Activated B cell treated with CpG ODN at 0.5 μM for 24 hours (primary cell): ENCODE results near the gene ZBTB2. TPM values are rescaled to one million over a fixed set of nuclear protein-coding genes. Genes with fewer than 3 reads are reported as not detected.

Experiments
- ATAC-seq: fragments of 200-7000 bp; cut with Tn5 transposase; one replicate; pipeline ENCODE4 v1.10.0; 2021; ENCODE audit warnings: low read depth, mild to moderate bottlenecking, moderate library complexity
- CTCF ChIA-PET: fragments of 350-600 bp; sonication (Branson Sonifier 250); formaldehyde crosslinking; loops from one replicate; lab custom pipeline; 2021; ENCODE audit warnings: antibody characterized with exemption; lab: Charles Lee
- POLR2A ChIA-PET: fragments of 350-600 bp; sonication (Branson Sonifier 250); formaldehyde crosslinking; loops from one replicate; lab custom pipeline; 2021; ENCODE audit warnings: antibody characterized with exemption; lab: Charles Lee
- DNase-seq: peaks from one replicate; pipeline ENCODE4 v3.0.0; 2022
- H3K27ac Mint-ChIP-seq: one replicate; pipeline ENCODE4 v1.8.0; 2020; ENCODE audit warnings: mixed read lengths
- H3K27me3 Mint-ChIP-seq: one replicate; pipeline ENCODE4 v1.8.0; 2021; ENCODE audit warnings: mixed read lengths
- H3K36me3 Mint-ChIP-seq: one replicate; pipeline ENCODE4 v1.8.0; 2021; ENCODE audit warnings: low read depth, mixed read lengths
- H3K4me1 Mint-ChIP-seq: one replicate; pipeline ENCODE4 v1.8.0; 2021; ENCODE audit warnings: mixed read lengths
- H3K4me3 Mint-ChIP-seq: one replicate; pipeline ENCODE4 v1.8.0; 2020; ENCODE audit warnings: mild to moderate bottlenecking, mixed read lengths
- H3K9me3 Mint-ChIP-seq: one replicate; pipeline ENCODE4 v1.8.0; 2020; ENCODE audit warnings: mixed read lengths
- CTCF ChIP-seq: fragments of 200-600 bp; IDR thresholded peaks from one replicate; pipeline ENCODE4 v1.8.0; 2022; ENCODE audit warnings: antibody characterized with exemption, mild to moderate bottlenecking
- intact Hi-C: fragments of 100-400 bp; cut with micrococcal nuclease; formaldehyde crosslinking; loops from one replicate; pipeline ENCODE4 v1.15.1; 2024
- total RNA-seq: library from RNA; stranded (reverse); gene quantifications from 2 replicates; pipeline ENCODE4 v1.2.3, GENCODE V29; 2022

The ZBTB2 gene
- total RNA-seq, 1 donor from 2014 or later, result 17.3 TPM

GRCh38 chr6:151409260-151409659, 17.9 kb upstream of the ZBTB2 start:
- DNase-seq (no peak), ATAC-seq (peak; percentile 72)
- TF ChIP-seq CTCF, result no peak
- peaks cover 56% of the 10 kb centered on the region for H3K36me3 Mint-ChIP-seq
- intact Hi-C loops, result loop anchor here (1.0 kb wide), 1 partner anchor 19 kb away; no protein-coding TSS in a partner anchor
- H3K9me3 Mint-ChIP-seq, result no peaks in the 10 kb centered on the region
- H3K27ac Mint-ChIP-seq, result peak overlapping the region; percentile 60
- POLR2A ChIA-PET, result interaction anchor here (0.7 to 1.4 kb wide), 4 partner anchors 19 to 59 kb away, joined by 3 to 7 read pairs (median 4); no protein-coding TSS in a partner anchor
- CTCF ChIA-PET, result no interaction called here
- H3K27me3 Mint-ChIP-seq, result no peaks in the 10 kb centered on the region
- peak overlapping the region; percentile 9 for H3K4me3 Mint-ChIP-seq
- H3K4me1 Mint-ChIP-seq, result peaks cover 19% of the 10 kb centered on the region

GRCh38 chr6:151408858-151409257, 17.5 kb upstream of the ZBTB2 start:
- Mint-ChIP-seq H3K4me3 (no peak overlapping the region), H3K27me3 (no peaks in the 10 kb centered on the region), H3K4me1 (peaks cover 19% of the 10 kb centered on the region), H3K36me3 (peaks cover 55% of the 10 kb centered on the region), H3K27ac (peak overlapping the region; percentile 60), H3K9me3 (no peaks in the 10 kb centered on the region)
- DNase-seq (no peak), ATAC-seq (no peak)
- ChIA-PET POLR2A (interaction anchor here (0.7 to 1.4 kb wide), 4 partner anchors 18 to 58 kb away, joined by 3 to 7 read pairs (median 4); no protein-coding TSS in a partner anchor), CTCF (no interaction called here)
- intact Hi-C loops, result loop anchor here (1.0 kb wide), 1 partner anchor 19 kb away; no protein-coding TSS in a partner anchor
- no peak for TF ChIP-seq CTCF

GRCh38 chr6:151403919-151404308, 12.6 kb upstream of the ZBTB2 start:
- H3K4me3 Mint-ChIP-seq, result no peak overlapping the region
- no peaks in the 10 kb centered on the region for H3K27me3 Mint-ChIP-seq
- no peak for DNase-seq
- ATAC-seq, result no peak
- no peaks in the 10 kb centered on the region for H3K9me3 Mint-ChIP-seq
- POLR2A ChIA-PET, result interaction anchor here (0.6 kb wide), 1 partner anchor 14 kb away, joined by 3 read pairs; no protein-coding TSS in a partner anchor
- no peak overlapping the region for H3K27ac Mint-ChIP-seq
- peaks cover 27% of the 10 kb centered on the region for H3K4me1 Mint-ChIP-seq
- TF ChIP-seq CTCF, result no peak
- H3K36me3 Mint-ChIP-seq, result peaks cover 44% of the 10 kb centered on the region
- CTCF ChIA-PET, result no interaction called here
- intact Hi-C loops, result no loop called here

- Mint-ChIP-seq H3K9me3 (no peaks in the 10 kb centered on the region), H3K27me3 (no peaks in the 10 kb centered on the region), H3K4me1 (peaks cover 32% of the 10 kb centered on the region), H3K4me3 (no peak overlapping the region), H3K27ac (no peak overlapping the region), H3K36me3 (peaks cover 46% of the 10 kb centered on the region)
- ATAC-seq (no peak), DNase-seq (no peak)
- CTCF ChIA-PET, result no interaction called here
- no peak for TF ChIP-seq CTCF
- intact Hi-C loops, result no loop called here
- POLR2A ChIA-PET, result no interaction called here
Observed at GRCh38 chr6:151402228-151402627, 10.9 kb upstream of the ZBTB2 start.

GRCh38 chr6:151400473-151400872, 9.1 kb upstream of the ZBTB2 start:
- ATAC-seq, result no peak
- intact Hi-C loops, result no loop called here
- Mint-ChIP-seq H3K36me3 (peaks cover 42% of the 10 kb centered on the region), H3K27ac (no peak overlapping the region), H3K4me3 (no peak overlapping the region), H3K4me1 (peaks cover 43% of the 10 kb centered on the region), H3K9me3 (no peaks in the 10 kb centered on the region), H3K27me3 (no peaks in the 10 kb centered on the region)
- no peak for TF ChIP-seq CTCF
- POLR2A ChIA-PET, result no interaction called here
- DNase-seq, result no peak
- CTCF ChIA-PET, result no interaction called here
